HepG2 (cell line): ENCODE data around the gene ACSF3. TPM values are rescaled to one million over a fixed set of nuclear protein-coding genes. Genes with fewer than 3 reads are reported as not detected.
A peak's percentile ranks its signal among the peaks of the same experiment; 100 is the strongest.

Source experiments
- ARID2 ChIP-seq: sonication (generic); formaldehyde crosslinking; IDR thresholded peaks from 2 replicates; pipeline ENCODE4 v1.8.1; 2022; ENCODE audit warnings: mild to moderate bottlenecking, missing genetic modification reagents, borderline replicate concordance
- ARNT2 ChIP-seq: sonication (generic); formaldehyde crosslinking; IDR thresholded peaks from 2 replicates; pipeline ENCODE4 v1.8.0; 2022; ENCODE audit warnings: mild to moderate bottlenecking, low read depth, missing genetic modification reagents, moderate library complexity
- CENPX ChIP-seq: sonication (generic); formaldehyde crosslinking; IDR thresholded peaks from 2 replicates; pipeline ENCODE4 v1.9.0; 2021; ENCODE audit warnings: mild to moderate bottlenecking, missing genetic modification reagents, moderate library complexity
- GMEB2 ChIP-seq: IDR thresholded peaks from 2 replicates; pipeline ENCODE4 v1.6.1; 2016; ENCODE audit warnings: missing biosample characterization, missing genetic modification reagents, low read depth
- IRF9 ChIP-seq: sonication (generic); formaldehyde crosslinking; IDR thresholded peaks from 2 replicates; pipeline ENCODE4 v1.8.0; 2022; ENCODE audit warnings: missing genetic modification reagents, mild to moderate bottlenecking, borderline replicate concordance
- MNT ChIP-seq: fragments of 450-650 bp; IDR thresholded peaks from 2 replicates; pipeline ENCODE4 v1.6.1; 2016
- MYC ChIP-seq: sonication (generic); formaldehyde crosslinking; IDR thresholded peaks from 2 replicates; pipeline ENCODE4 v1.9.0; 2021; ENCODE audit warnings: missing genetic modification reagents, borderline replicate concordance
- PCBP2 ChIP-seq: fragments of 200-400 bp; formaldehyde crosslinking; optimal IDR thresholded peaks from 2 replicates; pipeline ENCODE3; 2018; ENCODE audit warnings: low read length, low read depth; ENCODE audit not compliant: poor library complexity, severe bottlenecking
- PRDM10 ChIP-seq: sonication (generic); formaldehyde crosslinking; IDR thresholded peaks from 2 replicates; pipeline ENCODE4 v1.4.0; 2020; ENCODE audit warnings: low read depth, missing genetic modification reagents
- RXRB ChIP-seq: IDR thresholded peaks from 2 replicates; pipeline ENCODE4 v1.6.1; 2016; ENCODE audit warnings: borderline replicate concordance, missing genetic modification reagents, missing compliant biosample characterization
- SMARCC2 ChIP-seq: fragments of 450-650 bp; IDR thresholded peaks from 2 replicates; pipeline ENCODE4 v1.6.1; 2017; ENCODE audit warnings: antibody characterized with exemption, mild to moderate bottlenecking
- TAF15 ChIP-seq: fragments of 200-400 bp; formaldehyde crosslinking; IDR thresholded peaks from one replicate; pipeline ENCODE4 v1.6.1; 2018; ENCODE audit warnings: mild to moderate bottlenecking, low read depth, low read length; ENCODE audit not compliant: poor library complexity, severe bottlenecking
- ZBTB26 ChIP-seq: IDR thresholded peaks from 2 replicates; pipeline ENCODE4 v1.6.1; 2016; ENCODE audit warnings: missing compliant biosample characterization, missing genetic modification reagents, borderline replicate concordance
- ZFP36L1 ChIP-seq: sonication (generic); formaldehyde crosslinking; IDR thresholded peaks from 2 replicates; pipeline ENCODE4 v1.8.0; 2022; ENCODE audit warnings: mild to moderate bottlenecking, missing genetic modification reagents, moderate library complexity
- ZMYM4 ChIP-seq: sonication (generic); formaldehyde crosslinking; IDR thresholded peaks from 2 replicates; pipeline ENCODE4 v1.8.1; 2023; ENCODE audit warnings: mild to moderate bottlenecking, missing genetic modification reagents
- ZNF296 ChIP-seq: sonication (generic); formaldehyde crosslinking; conservative IDR thresholded peaks from 2 replicates; pipeline ENCODE4 v1.5.0; 2020; ENCODE audit warnings: mild to moderate bottlenecking, missing genetic modification reagents
- ZNF367 ChIP-seq: sonication (generic); formaldehyde crosslinking; IDR thresholded peaks from 2 replicates; pipeline ENCODE4 v1.4.0; 2020; ENCODE audit warnings: missing genetic modification reagents, borderline replicate concordance
- ZNF605 ChIP-seq: sonication (generic); formaldehyde crosslinking; IDR thresholded peaks from 2 replicates; pipeline ENCODE4 v1.8.0; 2022; ENCODE audit warnings: mild to moderate bottlenecking, missing genetic modification reagents
- ZNF891 ChIP-seq: sonication (generic); formaldehyde crosslinking; IDR thresholded peaks from 2 replicates; pipeline ENCODE4 v1.5.0; 2020; ENCODE audit warnings: mild to moderate bottlenecking, missing genetic modification reagents
- polyA plus RNA-seq, 8 experiments: library from polyadenylated mRNA; depleted of rRNA in 3 of 8; stranded (reverse) in 7 of 8; unstranded in 1 of 8; fragments of >200 nt; fragmentation: Illumina TruSeq in 4 of 8; extraction: Trizol in 4 of 8; gene quantifications; 2 replicates each; pipeline versions ENCODE4 v1.2.1 to v1.2.3, GENCODE V29; 2011 to 2016; ENCODE audit warnings: low read depth in 4 of 8, missing spikeins in 1 of 8, mixed read lengths in 1 of 8; ENCODE audit not compliant: insufficient read depth in 1 of 8
- total RNA-seq, 5 experiments: library from RNA; depleted of rRNA; stranded (reverse); fragments of >200 nt; fragmentation: Illumina TruSeq; extraction: Trizol; gene quantifications; 2 replicates each; pipeline ENCODE4 v1.2.3, GENCODE V29; 2016; ENCODE audit warnings: low read depth in 1 of 5

Gene ACSF3
- total and polyA plus RNA-seq, 2 of the 13 experiments (the other 11 are each of a cell fraction or from before 2014, with no cell fraction given), result 14.9 to 30.6 TPM

GRCh38 chr16:89200124-89200849 lies 106.6 kb downstream of the ACSF3 start, which contains the start of gene SLC22A31 (continued):
- TF ChIP-seq ZFP36L1 (CRISPR knock-in tag) (no peak), ZNF605 (no peak; the same call in 1 of the 2 replicates), MNT (no peak), CENPX (CRISPR knock-in tag) (no peak), ZMYM4 (CRISPR knock-in tag) (no peak), ZNF891 (no peak; the same call in 1 of the 2 replicates), MYC (no peak), TAF15 (no peak), ZNF296 (CRISPR knock-in tag) (peak; percentile 3; the same call in 1 of the 2 replicates), RXRB (CRISPR knock-in tag) (peak; percentile 67; the same call in 1 of the 2 replicates), PCBP2 (no peak), ARNT2 (CRISPR knock-in tag) (0 out of 2 replicates have a peak, but pooled peaks have one; percentile 7), ARID2 (CRISPR knock-in tag) (no peak), ZBTB26 (no peak), GMEB2 (CRISPR knock-in tag) (no peak), PRDM10 (CRISPR knock-in tag) (no peak; the same call in 1 of the 2 replicates), ZNF367 (CRISPR knock-in tag) (no peak), SMARCC2 (no peak), IRF9 (no peak; the same call in 1 of the 2 replicates)
